Activated B cell treated with CpG ODN at 0.5 μM for 24 hours (primary cell): ENCODE results near the gene SPN. TPM values are rescaled to one million over a fixed set of nuclear protein-coding genes. Genes with fewer than 3 reads are reported as not detected.
"Not testable (repeated sequence)": the region's sequence is repeated elsewhere in the genome, so short reads cannot be mapped to it uniquely, and the experiment has no call there.

Experiments
- ATAC-seq: fragments of 200-7000 bp; cut with Tn5 transposase; one replicate; pipeline ENCODE4 v1.10.0; 2021; ENCODE audit warnings: low read depth, mild to moderate bottlenecking, moderate library complexity
- CTCF ChIA-PET: fragments of 350-600 bp; sonication (Branson Sonifier 250); formaldehyde crosslinking; loops from one replicate; lab custom pipeline; 2021; ENCODE audit warnings: antibody characterized with exemption; lab: Charles Lee
- POLR2A ChIA-PET: fragments of 350-600 bp; sonication (Branson Sonifier 250); formaldehyde crosslinking; loops from one replicate; lab custom pipeline; 2021; ENCODE audit warnings: antibody characterized with exemption; lab: Charles Lee
- DNase-seq: peaks from one replicate; pipeline ENCODE4 v3.0.0; 2022
- H3K27ac Mint-ChIP-seq: one replicate; pipeline ENCODE4 v1.8.0; 2020; ENCODE audit warnings: mixed read lengths
- H3K27me3 Mint-ChIP-seq: one replicate; pipeline ENCODE4 v1.8.0; 2021; ENCODE audit warnings: mixed read lengths
- H3K36me3 Mint-ChIP-seq: one replicate; pipeline ENCODE4 v1.8.0; 2021; ENCODE audit warnings: low read depth, mixed read lengths
- H3K4me1 Mint-ChIP-seq: one replicate; pipeline ENCODE4 v1.8.0; 2021; ENCODE audit warnings: mixed read lengths
- H3K4me3 Mint-ChIP-seq: one replicate; pipeline ENCODE4 v1.8.0; 2020; ENCODE audit warnings: mild to moderate bottlenecking, mixed read lengths
- H3K9me3 Mint-ChIP-seq: one replicate; pipeline ENCODE4 v1.8.0; 2020; ENCODE audit warnings: mixed read lengths
- CTCF ChIP-seq: fragments of 200-600 bp; IDR thresholded peaks from one replicate; pipeline ENCODE4 v1.8.0; 2022; ENCODE audit warnings: antibody characterized with exemption, mild to moderate bottlenecking
- intact Hi-C: fragments of 100-400 bp; cut with micrococcal nuclease; formaldehyde crosslinking; loops from one replicate; pipeline ENCODE4 v1.15.1; 2024
- total RNA-seq: library from RNA; stranded (reverse); gene quantifications from 2 replicates; pipeline ENCODE4 v1.2.3, GENCODE V29; 2022

Gene SPN
- total RNA-seq, 1 donor from 2014 or later: 2.4 TPM

- CTCF ChIA-PET, DNase-seq, POLR2A ChIA-PET, intact Hi-C loops, H3K9me3 Mint-ChIP-seq, H3K27ac Mint-ChIP-seq, ATAC-seq, H3K27me3 Mint-ChIP-seq, H3K36me3 Mint-ChIP-seq, H3K4me3 Mint-ChIP-seq: not testable (repeated sequence)
- peaks cover 17% of the 10 kb centered on the region for H3K4me1 Mint-ChIP-seq
These were observed 34.3 kb upstream of the SPN start for GRCh38 chr16:29628707-29629106.

GRCh38 chr16:29629318-29629717 is 33.7 kb upstream of the SPN start:
- POLR2A ChIA-PET, H3K27me3 Mint-ChIP-seq, CTCF ChIA-PET, H3K4me3 Mint-ChIP-seq, intact Hi-C loops, H3K36me3 Mint-ChIP-seq, H3K27ac Mint-ChIP-seq, ATAC-seq, H3K9me3 Mint-ChIP-seq, DNase-seq: not testable (repeated sequence)
- H3K4me1 Mint-ChIP-seq: peaks cover 17% of the 10 kb centered on the region

- CTCF ChIA-PET: not testable (repeated sequence)
These were observed 31.4 kb upstream of the SPN start for GRCh38 chr16:29631658-29632057.

GRCh38 chr16:29635902-29636301 is 27.1 kb upstream of the SPN start:
- DNase-seq, intact Hi-C loops, H3K4me3 Mint-ChIP-seq, H3K9me3 Mint-ChIP-seq, ATAC-seq, POLR2A ChIA-PET, H3K36me3 Mint-ChIP-seq, H3K27me3 Mint-ChIP-seq, H3K27ac Mint-ChIP-seq, CTCF ChIA-PET, H3K4me1 Mint-ChIP-seq: not testable (repeated sequence)

More at GRCh38 chr16:29631658-29632057, 31.4 kb upstream of the SPN start:
- H3K27ac Mint-ChIP-seq, POLR2A ChIA-PET, H3K27me3 Mint-ChIP-seq, H3K36me3 Mint-ChIP-seq, ATAC-seq, H3K4me3 Mint-ChIP-seq, H3K9me3 Mint-ChIP-seq, DNase-seq, intact Hi-C loops: not testable (repeated sequence)
- peaks cover 13% of the 10 kb centered on the region for H3K4me1 Mint-ChIP-seq

GRCh38 chr16:29636368-29636767 is 26.7 kb upstream of the SPN start:
- ATAC-seq: peak; percentile 45
- intact Hi-C loops, H3K36me3 Mint-ChIP-seq, H3K27ac Mint-ChIP-seq, H3K4me1 Mint-ChIP-seq, H3K4me3 Mint-ChIP-seq, POLR2A ChIA-PET, H3K27me3 Mint-ChIP-seq, CTCF ChIA-PET, DNase-seq, H3K9me3 Mint-ChIP-seq: not testable (repeated sequence)

GRCh38 chr16:29638751-29639150 is 24.3 kb upstream of the SPN start:
- H3K36me3 Mint-ChIP-seq, ATAC-seq, H3K4me3 Mint-ChIP-seq, CTCF ChIA-PET, DNase-seq, intact Hi-C loops, H3K9me3 Mint-ChIP-seq, H3K27me3 Mint-ChIP-seq, POLR2A ChIA-PET, H3K27ac Mint-ChIP-seq: not testable (repeated sequence)
- H3K4me1 Mint-ChIP-seq: peaks cover 14% of the 10 kb centered on the region

- ChIA-PET CTCF (interaction anchor here (0.6 to 1.8 kb wide), 8 partner anchors 25 to 207 kb away, joined by 3 to 6 read pairs (median 4); no protein-coding TSS in a partner anchor), POLR2A (interaction anchor here (1.0 kb wide), 1 partner anchor 175 kb away, joined by 4 read pairs; the partner anchor contains the start of gene PAGR1)
- no peak for DNase-seq
- ATAC-seq: no peak
- Mint-ChIP-seq H3K9me3 (no peaks in the 10 kb centered on the region), H3K4me3 (no peak overlapping the region), H3K4me1 (peaks cover 41% of the 10 kb centered on the region), H3K27ac (no peak overlapping the region), H3K36me3 (no peaks in the 10 kb centered on the region), H3K27me3 (no peaks in the 10 kb centered on the region)
- TF ChIP-seq CTCF: no peak
- intact Hi-C loops: loop anchor here (1.0 to 10.0 kb wide), 2 partner anchors 47 to 69 kb away; no protein-coding TSS in a partner anchor
These were observed 21.5 kb upstream of the SPN start for GRCh38 chr16:29641561-29641960.

- ChIA-PET POLR2A (interaction anchor here (0.5 to 1.5 kb wide), 7 partner anchors 19 to 163 kb away, joined by 3 to 12 read pairs (median 4); partner anchors contain the start of genes MAZ and SPN), CTCF (interaction anchor here (1.1 to 1.7 kb wide), 2 partner anchors 58 to 81 kb away, joined by 3 to 7 read pairs; no protein-coding TSS in a partner anchor)
- ATAC-seq: no peak
- Mint-ChIP-seq H3K4me1 (peaks cover 41% of the 10 kb centered on the region), H3K27me3 (no peaks in the 10 kb centered on the region), H3K36me3 (no peaks in the 10 kb centered on the region), H3K9me3 (no peaks in the 10 kb centered on the region), H3K27ac (peak overlapping the region; percentile 92), H3K4me3 (peak overlapping the region; percentile 16)
- intact Hi-C loops: loop anchor here (10.0 kb wide), 1 partner anchor 49 kb away; no protein-coding TSS in a partner anchor
- no peak for TF ChIP-seq CTCF
- DNase-seq: no peak
These were observed 19.5 kb upstream of the SPN start for GRCh38 chr16:29643596-29643995.
